ENCODE measurements around the gene SPACA9. TPM values are rescaled to one million over a fixed set of nuclear protein-coding genes. Genes with fewer than 3 reads are reported as not detected.

Gene SPACA9
- total and polyA plus RNA-seq, 2 experiments from 2014 or later = 1.1 to 1.5 TPM

GRCh38 chr9:132898051-132898450 is 19.4 kb downstream of the SPACA9 start:
- H3K36me3 ChIP-seq (ENCODE audit: insufficient read depth) = peaks cover 23% of the 10 kb centered on the region
- no peaks in the 10 kb centered on the region for H3K27me3 ChIP-seq (ENCODE audit: insufficient read depth)
- H3K27me3 Mint-ChIP-seq (ENCODE audit: insufficient read depth, low read depth, poor library complexity) = peaks cover 8% of the 10 kb centered on the region
- H4K20me1 ChIP-seq (replicated peaks; ENCODE audit: insufficient read depth) = 0 out of 2 replicates have a peak, but pooled peaks cover 11% of the 10 kb centered on the region
- H3K9me2 ChIP-seq (ENCODE audit: insufficient read depth) = no peaks in the 10 kb centered on the region
- DNase-seq (ENCODE audit: low spot score) (no peak), ATAC-seq (no peak)
- H3K9me3 Mint-ChIP-seq = no peaks in the 10 kb centered on the region
- H3F3A ChIP-seq (replicated peaks; ENCODE audit: low read depth) = no peaks in the 10 kb centered on the region
- no peak overlapping the region for H2AFZ ChIP-seq
- H3K27ac Mint-ChIP-seq = no peak overlapping the region
- peaks cover 6% of the 10 kb centered on the region; the same call in 2 of the 3 replicates for H3K4me1 Mint-ChIP-seq
- H3K4me2 ChIP-seq = no peak overlapping the region
- no peaks in the 10 kb centered on the region for H3K79me2 ChIP-seq (replicated peaks; ENCODE audit: insufficient read depth)
- H3K4me3 ChIP-seq = no peak overlapping the region
- H3K27ac ChIP-seq (ENCODE audit: low read depth) = no peak overlapping the region
- TF ChIP-seq CTCF (conservative IDR thresholded peaks at IDR 0.05; ENCODE audit: low read depth in 2 of 2) (no peak), NANOG (IDR thresholded peaks at IDR 0.05; ENCODE audit: borderline replicate concordance) (no peak), EZH2phosphoT487 (IDR thresholded peaks at IDR 0.05; ENCODE audit: unreplicated experiment) (no peak), CREB1 (CRISPR knock-in tag; IDR thresholded peaks at IDR 0.05; ENCODE audit: low read depth) (no peak), EZH2 (IDR thresholded peaks at IDR 0.05; ENCODE audit: low read depth, unreplicated experiment) (no peak), STAT1 (IDR thresholded peaks at IDR 0.05; ENCODE audit: unreplicated experiment) (no peak), JUNB (IDR thresholded peaks at IDR 0.05; ENCODE audit: unreplicated experiment) (no peak), ZNF462 (CRISPR knock-in tag; IDR thresholded peaks at IDR 0.05) (no peak), ZNF114 (CRISPR knock-in tag; IDR thresholded peaks at IDR 0.05) (no peak), ZNF331 (CRISPR knock-in tag; IDR thresholded peaks at IDR 0.05; ENCODE audit: low read depth) (no peak), ETS1 (IDR thresholded peaks at IDR 0.05) (no peak), POLR2AphosphoS5 (IDR thresholded peaks at IDR 0.05; ENCODE audit: low read depth) (no peak), REST (IDR thresholded peaks at IDR 0.05; ENCODE audit: unreplicated experiment) (no peak)
- no peak overlapping the region for H3K4me3 Mint-ChIP-seq
- peaks cover 39% of the 10 kb centered on the region for H3K36me3 Mint-ChIP-seq (ENCODE audit: low read depth)
- H3K4me1 ChIP-seq (ENCODE audit: insufficient read depth) = peaks cover 10% of the 10 kb centered on the region; the same call in 1 of the 2 replicates

Data from GM23338 (cell line).